SU-DHL-6 (cell line): Measurements from ENCODE around the gene LYSMD1.

Experiments
- H2AFZ ChIP-seq: fragments of 200-600 bp; sonication (generic); 2 replicates; pipeline ENCODE4 v1.6.1; 2014; ENCODE audit warnings: low read depth, mild to moderate bottlenecking, moderate library complexity, mixed read lengths, antibody characterized with exemption, low read length; ENCODE audit not compliant: severe bottlenecking
- H3F3A ChIP-seq: fragments of 200-600 bp; shearing (Covaris generic); 2 replicates; pipeline ENCODE4 v1.6.0; 2016; ENCODE audit warnings: antibody characterized with exemption, mild to moderate bottlenecking; ENCODE audit not compliant: insufficient read depth
- H3K27ac ChIP-seq: fragments of 200-600 bp; sonication (generic); 2 replicates; pipeline ENCODE4 v1.5.1; 2016; ENCODE audit warnings: low read depth, mild to moderate bottlenecking, low read length, moderate library complexity, mixed read lengths
- H3K27me3 ChIP-seq: fragments of 200-600 bp; sonication (generic), shearing (Covaris generic); 2 replicates; pipeline ENCODE4 v1.6.0; 2014; ENCODE audit warnings: mild to moderate bottlenecking, low read length
- H3K36me3 ChIP-seq: fragments of 200-600 bp; sonication (generic); 2 replicates; pipeline ENCODE4 v1.6.1; 2014; ENCODE audit warnings: mild to moderate bottlenecking, low read length, mixed read lengths
- H3K4me2 ChIP-seq: fragments of 300-600, 200-600 bp; shearing (Covaris generic), sonication (generic); 2 replicates; pipeline ENCODE4 v1.6.0; 2014; ENCODE audit warnings: low read length, low read depth, mild to moderate bottlenecking; ENCODE audit not compliant: poor library complexity, severe bottlenecking
- H3K4me3 ChIP-seq: fragments of 200-600 bp; sonication (generic); 2 replicates; pipeline ENCODE4 v1.5.1; 2014; ENCODE audit warnings: antibody characterized with exemption, low read length, mild to moderate bottlenecking, mixed read lengths; ENCODE audit not compliant: insufficient read depth, poor library complexity, severe bottlenecking
- H3K79me2 ChIP-seq: fragments of 200-600 bp; sonication (generic); 2 replicates; pipeline ENCODE4 v1.6.1; 2014; ENCODE audit warnings: mild to moderate bottlenecking, low read length, moderate library complexity; ENCODE audit not compliant: insufficient read depth
- H3K9ac ChIP-seq: fragments of 200-600 bp; sonication (generic); 2 replicates; pipeline ENCODE4 v1.7.0; 2014; ENCODE audit warnings: mild to moderate bottlenecking, low read length
- H3K9me2 ChIP-seq: fragments of 200-600 bp; sonication (generic); replicated peaks from 2 replicates; pipeline ENCODE4 v1.6.1; 2014; ENCODE audit warnings: low read length; ENCODE audit not compliant: insufficient read depth
- H3K9me3 ChIP-seq: fragments of 200-600 bp; sonication (generic); 2 replicates; pipeline ENCODE4 v1.6.1; 2014; ENCODE audit warnings: low read length, mixed read lengths; ENCODE audit not compliant: insufficient read depth
- H4K20me1 ChIP-seq: fragments of 200-600 bp; sonication (generic); 2 replicates; pipeline ENCODE4 v1.6.1; 2014; ENCODE audit warnings: low read depth, mild to moderate bottlenecking, antibody characterized with exemption, low read length, moderate library complexity, mixed read lengths
- CTCF ChIP-seq: fragments of 200-600 bp; sonication (generic); IDR thresholded peaks from one replicate; pipeline ENCODE4 v1.5.1; 2017; ENCODE audit warnings: antibody characterized with exemption, mild to moderate bottlenecking, low read length, moderate library complexity; ENCODE audit not compliant: insufficient read depth, poor library complexity, severe bottlenecking
- EZH2phosphoT487 ChIP-seq: fragments of 200-600 bp; sonication (generic), shearing (Covaris generic); conservative IDR thresholded peaks from 2 replicates; pipeline ENCODE4 v1.6.1; 2018; ENCODE audit warnings: mild to moderate bottlenecking, antibody characterized with exemption, low read length, moderate library complexity, mixed read lengths

LYSMD1 gene

DNA sequence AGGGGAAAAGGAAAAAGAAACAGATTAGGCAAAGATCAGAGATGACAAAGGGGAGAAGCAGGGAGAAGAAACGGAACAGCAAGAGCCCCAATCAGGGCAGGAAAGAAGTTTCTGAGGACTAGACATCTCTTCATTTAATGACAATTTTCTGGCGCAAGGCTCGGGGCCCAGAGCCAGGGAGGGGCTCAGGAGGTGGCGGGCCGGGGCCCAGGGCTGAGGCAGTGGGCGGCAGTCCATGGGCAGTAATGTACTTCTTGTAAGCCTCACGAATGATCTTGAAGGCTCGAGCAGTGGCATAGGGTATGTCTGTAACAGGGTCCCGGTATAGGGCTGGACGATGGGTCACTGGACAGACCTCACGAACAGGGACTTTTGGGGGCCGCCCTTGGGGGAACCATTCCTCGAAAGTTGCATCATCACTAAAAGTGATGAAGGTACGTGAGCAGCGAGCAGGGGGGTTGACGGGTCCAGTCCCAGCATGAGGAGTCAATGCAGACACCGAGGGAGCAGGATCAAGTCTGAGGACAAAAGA lies 10.9 kb upstream of the LYSMD1 start:
- Histone ChIP-seq H3K4me3 (no peak overlapping the region), H3K27me3 (no peaks in the 10 kb centered on the region), H3K27ac (no peak overlapping the region), H3K9me2 (no peaks in the 10 kb centered on the region), H2AFZ (no peak overlapping the region), H3K9ac (no peak overlapping the region), H3K36me3 (peaks cover 3% of the 10 kb centered on the region; the same call in 1 of the 2 replicates), H4K20me1 (no peaks in the 10 kb centered on the region), H3K9me3 (no peaks in the 10 kb centered on the region), H3K79me2 (no peaks in the 10 kb centered on the region), H3K4me2 (no peak overlapping the region), H3F3A (no peaks in the 10 kb centered on the region)
- TF ChIP-seq CTCF (no peak), EZH2phosphoT487 (no peak)

DNA sequence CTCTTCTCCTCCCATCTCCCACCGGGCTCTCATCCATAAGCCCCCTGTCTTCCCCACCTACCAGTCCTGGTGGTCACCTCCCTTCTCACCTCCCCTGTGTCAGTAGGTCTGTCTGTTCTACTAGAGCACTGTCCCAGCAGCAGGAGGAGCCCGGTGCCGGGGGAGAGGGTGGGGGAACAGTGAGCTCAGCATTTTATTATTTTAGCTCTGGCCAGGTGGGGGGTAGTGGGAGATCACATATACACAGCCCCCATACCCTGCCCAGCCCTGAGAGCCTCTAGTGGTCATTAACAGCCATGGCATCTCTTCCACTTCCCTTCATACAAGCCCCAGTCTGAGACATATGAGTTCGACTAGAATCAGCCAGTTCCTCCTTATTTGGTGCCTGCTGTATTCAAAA lies 10.2 kb upstream of the LYSMD1 start, which contains the start of gene TMOD4:
Gene TMOD4 (minus strand): TSS at position 119 of the 400 bp plus-strand sequence. CDS start 1,106 bp downstream, outside the sequence.
- H2AFZ ChIP-seq = no peak within 1 kb of the TSS
- H3K4me2 ChIP-seq = no peak within 1 kb of the TSS
- TF ChIP-seq EZH2phosphoT487 (no peak), CTCF (peak; percentile 15)
- no peaks in the 10 kb centered on the region for H3K9me3 ChIP-seq
- no peaks in the 10 kb centered on the region for H3K27me3 ChIP-seq
- peaks cover 3% of the 10 kb centered on the region; the same call in 1 of the 2 replicates for H3K36me3 ChIP-seq
- H4K20me1 ChIP-seq = no peaks in the 10 kb centered on the region
- no peak within 1 kb of the TSS for H3K27ac ChIP-seq
- no peaks in the 10 kb centered on the region for H3K79me2 ChIP-seq
- H3K9me2 ChIP-seq = no peaks in the 10 kb centered on the region
- no peak within 1 kb of the TSS for H3K9ac ChIP-seq
- H3F3A ChIP-seq = no peaks in the 10 kb centered on the region
- H3K4me3 ChIP-seq = no peak within 1 kb of the TSS

DNA sequence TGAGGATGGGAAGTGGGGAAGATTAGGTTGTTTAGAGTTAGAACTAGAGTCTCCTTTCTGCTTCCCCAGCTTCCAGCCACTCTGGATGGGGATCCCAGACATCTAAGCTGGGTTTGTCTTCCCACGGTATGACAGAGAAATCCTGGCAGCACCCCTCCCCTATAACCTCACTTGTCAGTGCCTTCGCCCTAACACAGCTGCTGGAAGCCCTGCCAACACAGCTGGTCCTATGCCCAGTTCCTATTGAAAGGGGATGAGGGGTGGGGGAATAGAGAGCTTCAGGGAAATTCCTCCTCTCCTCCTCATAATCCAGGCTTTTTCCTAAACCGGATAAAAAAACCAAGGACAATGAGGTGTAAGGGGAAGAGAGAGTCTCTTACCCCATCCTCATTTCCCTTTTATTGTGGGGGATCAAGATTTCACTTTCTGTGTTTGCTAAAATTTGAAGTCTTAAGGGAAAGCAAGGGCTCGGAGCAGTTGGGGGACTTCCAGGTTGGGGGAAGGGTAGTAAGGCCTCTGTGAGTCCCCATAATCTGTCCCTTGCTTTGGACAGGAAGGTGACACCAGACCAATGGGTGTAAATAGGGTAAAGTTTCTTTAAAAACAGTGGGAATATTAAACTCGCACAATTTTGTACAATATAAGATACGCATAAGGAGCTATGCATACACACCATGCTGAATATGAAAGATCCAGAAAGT lies 9.5 kb upstream of the LYSMD1 start:
- TF ChIP-seq CTCF (no peak), EZH2phosphoT487 (no peak)
- H3K27ac ChIP-seq = no peak overlapping the region
- H3K9me3 ChIP-seq = no peaks in the 10 kb centered on the region
- H3K4me2 ChIP-seq = no peak overlapping the region
- no peaks in the 10 kb centered on the region for H3K27me3 ChIP-seq
- no peak overlapping the region for H3K4me3 ChIP-seq
- no peaks in the 10 kb centered on the region for H3K9me2 ChIP-seq
- H2AFZ ChIP-seq = no peak overlapping the region
- H3F3A ChIP-seq = no peaks in the 10 kb centered on the region
- no peaks in the 10 kb centered on the region for H3K79me2 ChIP-seq
- H3K9ac ChIP-seq = no peak overlapping the region
- no peaks in the 10 kb centered on the region for H4K20me1 ChIP-seq
- peaks cover 3% of the 10 kb centered on the region; the same call in 1 of the 2 replicates for H3K36me3 ChIP-seq
